ENCODE data around the gene IL12RB2.
"Not testable (repeated sequence)": the region's sequence is repeated elsewhere in the genome, so short reads cannot be mapped to it uniquely, and the experiment has no call there.

IL12RB2 gene

DNA sequence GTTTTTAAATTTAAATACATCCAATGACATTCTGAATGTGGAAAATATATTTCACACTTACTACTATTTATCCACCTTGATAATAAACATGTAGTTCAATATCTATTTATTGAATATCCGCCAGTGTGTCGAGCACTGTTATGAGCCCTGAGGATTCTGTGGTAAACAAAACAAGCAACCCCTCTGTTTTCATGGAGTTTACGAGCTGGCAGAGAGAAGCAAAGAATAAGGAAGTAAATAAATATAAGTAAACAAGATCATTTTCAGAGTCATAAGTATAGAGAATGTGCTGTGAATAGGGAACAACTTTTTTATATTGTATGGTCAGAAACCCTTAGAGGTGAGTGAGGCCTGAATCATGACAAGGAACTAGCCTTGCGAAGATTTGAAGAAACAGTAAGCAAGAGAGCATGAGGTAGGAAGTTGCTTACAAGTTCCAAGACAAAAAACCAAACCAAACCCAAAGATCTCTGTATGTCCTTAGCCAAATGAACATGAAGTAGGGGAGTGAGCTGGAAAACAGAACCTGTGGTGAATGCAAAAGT is 128.9 kb downstream of the IL12RB2 start:
- DNase-seq, result no peak

DNA sequence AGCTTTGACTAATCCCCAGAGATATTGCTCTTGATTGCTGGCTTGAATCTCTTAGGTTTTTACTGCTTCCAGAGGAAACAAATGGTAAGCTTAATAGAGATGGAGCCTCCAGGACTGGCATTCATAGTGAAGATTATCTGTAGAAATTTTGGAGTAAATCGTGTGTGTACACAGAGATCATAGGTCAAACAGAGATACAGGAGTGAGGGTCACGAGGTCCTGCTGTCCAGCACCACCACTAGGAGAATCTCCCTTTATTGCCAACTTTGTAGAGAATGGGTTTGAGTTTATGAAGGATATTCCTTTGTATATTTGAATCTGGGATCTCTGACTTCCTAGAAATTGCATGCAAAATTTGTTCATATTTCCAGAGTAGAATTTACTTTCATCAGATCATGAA is 130.3 kb downstream of the IL12RB2 start:
- DNase-seq, result no peak

DNA sequence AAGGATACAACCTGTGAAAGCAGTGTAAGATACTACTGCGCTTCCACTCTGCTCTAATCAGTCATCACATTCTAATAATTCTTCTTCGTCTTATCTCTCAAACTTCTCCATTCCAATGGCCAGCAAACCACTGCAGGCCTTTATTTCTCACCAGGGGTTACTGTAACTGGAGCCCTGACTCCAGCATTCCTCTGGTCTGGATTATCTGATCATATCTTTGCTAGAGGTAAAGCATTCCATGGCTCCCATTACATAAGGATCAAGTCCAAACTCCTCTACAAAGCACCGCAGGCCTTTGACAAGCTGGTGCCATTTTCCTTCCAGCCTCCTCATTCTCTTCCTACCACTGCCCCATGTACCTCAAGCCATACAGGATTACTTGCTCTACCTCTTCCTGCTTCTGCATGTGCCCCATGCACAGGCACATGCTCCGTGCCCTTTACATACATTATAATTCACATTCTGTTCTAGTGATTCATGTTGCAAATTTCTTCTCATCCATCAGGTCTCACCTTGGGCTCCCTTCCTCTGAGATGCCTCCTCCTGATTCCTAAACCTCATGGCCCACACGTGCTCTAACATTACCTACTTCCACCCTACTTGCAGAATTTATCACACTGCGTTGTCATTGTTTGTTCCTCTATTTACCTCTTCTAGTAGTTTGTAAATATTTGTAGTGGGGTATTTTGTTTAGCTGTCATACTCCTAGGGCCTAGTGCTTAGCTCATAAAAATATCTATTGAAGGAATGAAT is 131.8 kb downstream of the IL12RB2 start:
- DNase-seq, result no peak

DNA sequence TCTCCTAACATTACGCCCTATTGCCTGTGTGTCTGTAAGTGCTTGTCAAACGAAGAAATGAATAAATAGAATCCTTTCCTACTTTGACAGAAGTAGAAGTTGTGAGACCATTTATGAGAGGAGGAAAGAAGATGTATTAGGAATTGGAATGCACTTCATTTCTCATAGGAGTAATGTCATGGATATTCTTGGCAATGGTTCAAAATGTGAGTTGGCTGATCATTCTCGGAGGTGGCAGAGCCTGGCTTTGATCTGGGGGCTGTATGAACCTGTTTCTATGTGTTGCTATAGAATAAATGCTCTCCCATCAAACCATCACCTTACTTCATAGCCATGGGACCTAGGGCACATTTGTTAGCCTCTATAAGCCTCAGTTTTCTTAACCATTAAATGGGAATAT is 132.7 kb downstream of the IL12RB2 start:
- no peak for DNase-seq

DNA sequence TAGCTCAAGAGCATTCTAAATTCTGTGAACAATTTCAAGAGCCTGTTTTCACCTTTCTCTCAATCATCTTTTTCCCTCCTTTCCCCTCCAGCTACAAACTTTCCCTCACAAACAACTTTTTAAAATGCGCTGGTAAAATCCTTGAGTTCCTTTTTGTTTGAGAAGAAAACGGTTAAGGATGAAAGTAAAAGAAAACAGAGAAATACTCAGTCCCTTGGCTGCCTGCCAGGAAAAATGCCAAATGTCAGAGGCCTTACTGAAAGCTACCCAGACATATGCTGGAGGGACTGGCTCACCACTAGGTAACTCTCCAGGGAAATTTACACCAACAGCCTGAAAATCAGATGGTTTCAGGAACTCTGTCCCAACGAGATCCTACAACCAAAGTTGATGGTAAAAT is 133.5 kb downstream of the IL12RB2 start:
- DNase-seq, result peak; percentile 9 to 35

DNA sequence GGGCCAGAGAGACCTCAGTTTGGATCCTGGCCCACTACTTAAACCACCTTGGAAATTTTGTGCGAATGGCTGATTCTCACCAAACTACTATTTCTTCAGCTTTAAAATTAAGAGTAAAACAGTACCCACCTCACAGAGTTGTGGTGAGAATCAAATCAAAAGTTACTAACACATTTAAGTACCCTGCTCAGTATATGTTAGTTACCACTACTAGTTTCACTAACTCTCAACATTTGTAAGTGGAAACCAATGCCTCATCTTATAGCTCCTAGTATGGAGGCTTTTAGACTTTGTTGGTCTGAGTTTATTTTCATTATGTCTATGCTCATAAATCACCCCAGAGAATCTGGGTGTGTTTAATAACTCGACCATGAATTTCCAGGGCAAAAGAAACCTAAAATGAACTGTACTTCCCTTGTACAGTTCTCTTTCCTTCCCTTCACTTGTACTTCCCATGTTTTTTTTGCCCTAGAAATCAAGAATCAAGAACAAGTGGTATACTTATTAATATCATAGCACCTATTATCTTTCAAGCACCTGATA is 134.1 kb downstream of the IL12RB2 start:
- DNase-seq, result no peak

DNA sequence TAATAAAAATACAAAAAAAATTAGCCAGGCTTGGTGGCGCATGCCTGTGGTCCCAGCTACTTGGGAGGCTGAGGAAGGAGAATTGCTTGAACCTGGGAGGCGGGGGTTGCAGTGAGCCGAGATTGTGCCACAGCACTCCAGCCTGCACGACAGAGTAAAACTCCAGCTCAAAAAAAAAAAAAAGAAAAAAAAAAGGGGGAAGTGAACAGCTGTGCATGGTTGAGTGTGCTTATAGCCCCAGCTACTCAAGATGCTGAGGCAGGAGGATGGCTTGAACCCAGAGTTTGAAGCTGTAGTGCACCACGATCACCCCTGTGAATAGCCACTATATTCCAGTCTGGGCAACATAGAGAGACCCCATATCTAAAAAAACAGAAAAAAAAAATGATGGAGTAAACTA is 138.3 kb downstream of the IL12RB2 start:
- not testable (repeated sequence) for DNase-seq

Data from AML-193 (cell line).